ENCODE measurements around the gene TTC4.

DNA sequence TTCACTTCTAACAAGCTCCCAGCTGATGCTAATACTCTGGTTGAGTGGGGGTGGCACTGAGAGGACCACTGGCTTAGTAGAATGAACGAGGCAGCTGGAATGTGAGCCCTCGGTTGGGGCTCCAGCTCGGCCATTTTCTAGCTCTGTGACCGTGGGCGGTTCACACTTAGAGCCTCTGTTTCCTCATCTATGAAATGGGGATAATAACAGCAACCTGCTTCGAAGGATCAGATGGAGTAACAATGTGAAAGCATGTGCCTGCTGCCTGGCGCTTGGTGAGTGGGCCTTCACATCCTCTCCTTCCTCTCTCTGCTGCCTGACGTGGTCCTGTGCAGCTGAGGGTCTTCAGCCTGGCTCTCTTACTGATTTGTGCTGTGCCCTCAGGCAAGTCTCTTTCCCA is 20.9 kb upstream of the TTC4 start:
- TF ChIP-seq, protein P1, sequence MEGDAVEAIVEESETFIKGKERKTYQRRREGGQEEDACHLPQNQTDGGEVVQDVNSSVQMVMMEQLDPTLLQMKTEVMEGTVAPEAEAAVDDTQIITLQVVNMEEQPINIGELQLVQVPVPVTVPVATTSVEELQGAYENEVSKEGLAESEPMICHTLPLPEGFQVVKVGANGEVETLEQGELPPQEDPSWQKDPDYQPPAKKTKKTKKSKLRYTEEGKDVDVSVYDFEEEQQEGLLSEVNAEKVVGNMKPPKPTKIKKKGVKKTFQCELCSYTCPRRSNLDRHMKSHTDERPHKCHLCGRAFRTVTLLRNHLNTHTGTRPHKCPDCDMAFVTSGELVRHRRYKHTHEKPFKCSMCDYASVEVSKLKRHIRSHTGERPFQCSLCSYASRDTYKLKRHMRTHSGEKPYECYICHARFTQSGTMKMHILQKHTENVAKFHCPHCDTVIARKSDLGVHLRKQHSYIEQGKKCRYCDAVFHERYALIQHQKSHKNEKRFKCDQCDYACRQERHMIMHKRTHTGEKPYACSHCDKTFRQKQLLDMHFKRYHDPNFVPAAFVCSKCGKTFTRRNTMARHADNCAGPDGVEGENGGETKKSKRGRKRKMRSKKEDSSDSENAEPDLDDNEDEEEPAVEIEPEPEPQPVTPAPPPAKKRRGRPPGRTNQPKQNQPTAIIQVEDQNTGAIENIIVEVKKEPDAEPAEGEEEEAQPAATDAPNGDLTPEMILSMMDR (IDR thresholded peaks at IDR 0.05): no peak
- no peak for TF ChIP-seq ZFX (IDR thresholded peaks at IDR 0.05; ENCODE audit: borderline replicate concordance)

Measured in 22Rv1 (cell line).